Left ventricle myocardium inferior (tissue), 1 donor: ENCODE data around the gene ATP6V0B. TPM values are rescaled to one million over a fixed set of nuclear protein-coding genes. Genes with fewer than 3 reads are reported as not detected.

Source experiments
- DNase-seq: peaks from one replicate; pipeline ENCODE4 v3.0.0-alpha.2; 2020
- H3K27ac ChIP-seq: fragments of 200-600 bp; replicated peaks from 2 replicates; pipeline ENCODE4 v1.8.0; 2021
- H3K27me3 ChIP-seq: fragments of 200-600 bp; 2 replicates; pipeline ENCODE4 v1.8.0; 2021; ENCODE audit warnings: low read depth
- H3K36me3 ChIP-seq: fragments of 200-600 bp; 2 replicates; pipeline ENCODE4 v1.8.0; 2021
- H3K4me1 ChIP-seq: fragments of 200-600 bp; 2 replicates; pipeline ENCODE4 v1.8.0; 2021
- H3K4me3 ChIP-seq: fragments of 200-600 bp; 2 replicates; pipeline ENCODE4 v1.8.0; 2021; ENCODE audit warnings: mild to moderate bottlenecking, moderate library complexity
- H3K9me3 ChIP-seq: fragments of 200-600 bp; replicated peaks from 2 replicates; pipeline ENCODE4 v1.8.0; 2021
- intact Hi-C: fragments of 100-400 bp; cut with micrococcal nuclease; formaldehyde crosslinking; loops from one replicate; pipeline ENCODE4 v1.11.0; 2022
- total RNA-seq: library from RNA; stranded (reverse); fragmentation: NEBNext Ultra II Directional; extraction: Animal tissue kit (Norgen Biotek cat#: 25700); gene quantifications from one replicate; pipeline ENCODE4 v1.2.1, GENCODE V29; 2021
- TF ChIP-seq, protein P1 (sequence below): fragments of 200-600 bp; IDR thresholded peaks from 2 replicates; pipeline ENCODE4 v1.8.0; 2021; ENCODE audit warnings: antibody characterized with exemption, mild to moderate bottlenecking, borderline replicate concordance
- donor health status: DM: no; HTN: yes; CAD: no; lungs with severe emphysema.

ATP6V0B gene
- total RNA-seq, 1 donor from 2014 or later, result 80.6 TPM

DNA sequence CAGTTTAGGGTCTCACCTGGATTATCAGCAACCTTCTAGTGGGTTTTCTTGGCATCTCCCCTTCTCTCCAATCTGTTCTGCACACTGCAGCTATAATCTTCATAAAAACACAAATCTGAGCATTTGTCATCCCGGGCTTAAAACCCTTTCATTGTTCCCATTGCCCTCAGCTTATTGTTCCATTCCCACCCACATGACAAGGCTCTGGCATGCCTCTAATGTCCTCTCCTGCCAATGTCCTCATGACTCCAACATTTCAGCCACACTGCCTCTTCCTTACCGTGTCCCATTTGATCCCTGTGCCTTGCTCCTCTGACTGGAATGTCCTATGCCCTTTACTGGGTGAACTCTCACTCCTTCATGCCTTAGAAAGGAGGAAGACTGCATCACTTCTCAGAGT is 12.4 kb upstream of the ATP6V0B start:
- H3K27ac ChIP-seq, result no peak overlapping the region
- H3K27me3 ChIP-seq, result no peaks in the 10 kb centered on the region
- TF ChIP-seq, protein P1, sequence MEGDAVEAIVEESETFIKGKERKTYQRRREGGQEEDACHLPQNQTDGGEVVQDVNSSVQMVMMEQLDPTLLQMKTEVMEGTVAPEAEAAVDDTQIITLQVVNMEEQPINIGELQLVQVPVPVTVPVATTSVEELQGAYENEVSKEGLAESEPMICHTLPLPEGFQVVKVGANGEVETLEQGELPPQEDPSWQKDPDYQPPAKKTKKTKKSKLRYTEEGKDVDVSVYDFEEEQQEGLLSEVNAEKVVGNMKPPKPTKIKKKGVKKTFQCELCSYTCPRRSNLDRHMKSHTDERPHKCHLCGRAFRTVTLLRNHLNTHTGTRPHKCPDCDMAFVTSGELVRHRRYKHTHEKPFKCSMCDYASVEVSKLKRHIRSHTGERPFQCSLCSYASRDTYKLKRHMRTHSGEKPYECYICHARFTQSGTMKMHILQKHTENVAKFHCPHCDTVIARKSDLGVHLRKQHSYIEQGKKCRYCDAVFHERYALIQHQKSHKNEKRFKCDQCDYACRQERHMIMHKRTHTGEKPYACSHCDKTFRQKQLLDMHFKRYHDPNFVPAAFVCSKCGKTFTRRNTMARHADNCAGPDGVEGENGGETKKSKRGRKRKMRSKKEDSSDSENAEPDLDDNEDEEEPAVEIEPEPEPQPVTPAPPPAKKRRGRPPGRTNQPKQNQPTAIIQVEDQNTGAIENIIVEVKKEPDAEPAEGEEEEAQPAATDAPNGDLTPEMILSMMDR, result no peak
- peaks cover 92% of the 10 kb centered on the region for H3K36me3 ChIP-seq
- peaks cover 17% of the 10 kb centered on the region for H3K4me1 ChIP-seq
- H3K9me3 ChIP-seq, result no peaks in the 10 kb centered on the region
- H3K4me3 ChIP-seq, result no peak overlapping the region
- intact Hi-C loops, result no loop called here
- no peak for DNase-seq

- Histone ChIP-seq H3K9me3 (no peaks in the 10 kb centered on the region), H3K4me3 (no peak overlapping the region), H3K36me3 (peaks cover 90% of the 10 kb centered on the region), H3K27me3 (no peaks in the 10 kb centered on the region), H3K27ac (no peak overlapping the region), H3K4me1 (peaks cover 17% of the 10 kb centered on the region)
- TF ChIP-seq, protein P1, result no peak
- DNase-seq, result no peak
- intact Hi-C loops, result no loop called here
Measured at GRCh38 chr1:43963006-43963405, 11.8 kb upstream of the ATP6V0B start.

DNA sequence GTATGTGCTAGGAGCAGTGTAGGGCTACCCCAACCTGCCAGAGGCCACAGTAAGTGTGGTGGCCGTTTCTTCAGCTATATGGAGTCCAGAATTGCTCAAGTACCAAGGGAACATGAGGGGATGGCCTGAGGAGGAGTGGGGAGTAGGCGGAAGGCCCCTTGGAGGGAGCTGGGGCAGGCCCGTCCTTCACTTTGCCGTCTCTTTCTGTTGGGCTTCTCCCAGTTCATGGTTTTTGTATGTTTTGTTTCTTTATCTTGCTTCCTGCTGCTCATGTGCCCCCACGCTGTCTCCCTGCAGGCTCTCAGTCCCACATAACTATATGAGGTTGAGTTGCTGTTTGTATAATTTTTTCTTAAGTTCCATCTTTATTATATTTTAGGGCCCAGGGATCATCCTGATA is 10.9 kb upstream of the ATP6V0B start:
- no peaks in the 10 kb centered on the region for H3K9me3 ChIP-seq
- H3K4me1 ChIP-seq, result peaks cover 17% of the 10 kb centered on the region
- intact Hi-C loops, result no loop called here
- TF ChIP-seq, protein P1, result no peak
- no peak overlapping the region for H3K27ac ChIP-seq
- no peaks in the 10 kb centered on the region for H3K27me3 ChIP-seq
- H3K36me3 ChIP-seq, result peaks cover 82% of the 10 kb centered on the region
- no peak overlapping the region for H3K4me3 ChIP-seq
- DNase-seq, result no peak

DNA sequence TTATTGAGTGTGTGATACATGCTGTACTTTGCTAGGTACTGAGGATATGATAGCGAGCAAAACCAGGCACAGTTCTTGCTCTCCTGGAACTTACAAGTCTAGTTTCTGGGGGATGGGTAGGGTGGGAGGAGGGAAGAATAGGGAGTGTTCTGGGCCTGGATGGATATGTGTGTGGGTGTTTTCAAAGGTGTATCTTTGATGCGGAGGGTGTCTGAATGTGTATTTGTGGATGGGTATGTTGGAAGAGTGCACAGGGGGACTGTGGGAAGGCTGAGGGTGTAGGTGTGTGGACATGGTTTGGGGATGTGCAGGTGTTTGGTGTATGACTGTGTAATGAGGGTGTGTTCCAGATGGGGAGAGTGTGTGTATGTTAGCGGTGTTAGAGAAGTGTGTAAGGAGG is 9.4 kb upstream of the ATP6V0B start:
- H3K36me3 ChIP-seq, result peaks cover 67% of the 10 kb centered on the region
- no peak for DNase-seq
- H3K4me3 ChIP-seq, result no peak overlapping the region
- no peak overlapping the region for H3K27ac ChIP-seq
- H3K9me3 ChIP-seq, result no peaks in the 10 kb centered on the region
- intact Hi-C loops, result no loop called here
- no peaks in the 10 kb centered on the region for H3K27me3 ChIP-seq
- TF ChIP-seq, protein P1, result no peak
- H3K4me1 ChIP-seq, result peaks cover 26% of the 10 kb centered on the region

DNA sequence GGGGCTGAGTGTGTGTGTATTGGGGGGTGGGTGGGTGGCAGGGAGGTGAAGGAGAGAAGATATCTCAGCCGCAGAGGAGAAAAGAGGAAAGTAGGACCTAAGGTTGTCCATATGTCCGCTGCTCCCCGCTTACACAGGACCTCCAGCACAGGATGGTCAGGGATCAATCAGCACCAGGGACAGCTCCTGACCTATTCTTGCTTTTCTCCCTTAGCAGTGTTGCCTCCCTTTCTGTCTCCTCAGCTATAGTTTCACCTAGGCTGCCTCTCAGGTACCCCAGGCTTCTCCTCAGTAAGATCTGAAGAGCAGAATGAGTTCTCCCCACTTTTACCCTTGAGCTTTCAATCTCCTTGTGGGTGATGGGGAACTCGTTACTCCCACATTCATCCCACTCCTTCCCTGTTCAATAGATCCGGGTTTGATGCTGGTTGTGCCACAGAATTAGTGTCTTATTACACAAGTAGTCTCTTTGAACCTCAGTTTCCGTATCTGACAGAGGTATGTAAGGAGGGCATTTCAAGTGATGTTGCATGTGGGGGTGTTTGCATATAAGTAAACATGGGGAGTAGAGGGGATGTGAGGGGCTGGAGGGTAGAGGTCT is 6.3 kb upstream of the ATP6V0B start:
- Histone ChIP-seq H3K4me1 (peaks cover 19% of the 10 kb centered on the region), H3K9me3 (no peaks in the 10 kb centered on the region), H3K27me3 (no peaks in the 10 kb centered on the region), H3K27ac (no peak overlapping the region), H3K36me3 (peaks cover 62% of the 10 kb centered on the region), H3K4me3 (no peak overlapping the region)
- no peak for DNase-seq
- TF ChIP-seq, protein P1, result no peak
- intact Hi-C loops, result no loop called here
